K562 (cell line): ENCODE results near the gene MTMR3.
"Not testable (repeated sequence)": the region's sequence is repeated elsewhere in the genome, so short reads cannot be mapped to it uniquely, and the experiment has no call there.

Experiments
- ARID4B ChIP-seq: sonication (generic); formaldehyde crosslinking; IDR thresholded peaks from 2 replicates; pipeline ENCODE4 v1.8.0; 2022; ENCODE audit warnings: mild to moderate bottlenecking, missing genetic modification reagents
- CTCF ChIP-seq, 3 experiments: IDR thresholded peaks in 2 of 3; conservative IDR thresholded peaks in 1 of 3; 2 replicates each; pipeline ENCODE4 v1.5.1; 2011 to 2012; ENCODE audit warnings: low read length in 3 of 3, mild to moderate bottlenecking in 3 of 3, control low read depth in 2 of 3, improper control_type of control experiment in 1 of 3, inconsistent platforms in 1 of 3, low read depth in 1 of 3, mixed read lengths in 1 of 3, moderate library complexity in 1 of 3; ENCODE audit not compliant: insufficient read depth in 2 of 3
- MEIS2 ChIP-seq: fragments of 450-650 bp; IDR thresholded peaks from 2 replicates; pipeline ENCODE4 v1.6.1; 2014; ENCODE audit warnings: mild to moderate bottlenecking; ENCODE audit not compliant: partially characterized antibody
- ZNF280A ChIP-seq: fragments of 450-650 bp; IDR thresholded peaks from 2 replicates; pipeline ENCODE4 v1.6.1; 2018; ENCODE audit warnings: mild to moderate bottlenecking, low read depth; ENCODE audit not compliant: partially characterized antibody

GRCh38 chr22:29865572-29865971 lies 17.4 kb upstream of the MTMR3 start:
- TF ChIP-seq ZNF280A; MEIS2; CTCF (IDR thresholded peaks at IDR 0.05 in 2 of 3, conservative IDR thresholded peaks at IDR 0.05 in 1 of 3; ENCODE audit: insufficient read depth in 2 of 3, low read depth in 1 of 3, low read length in 3 of 3); ARID4B (CRISPR knock-in tag): not testable (repeated sequence)
